Hepatocyte (in vitro differentiated cells): ENCODE data around the gene VPS13D.

Experiments used
- CTCF ChIP-seq: fragments of 200-600 bp; sonication (generic); IDR thresholded peaks from 2 replicates; pipeline ENCODE4 v1.5.1; 2016; ENCODE audit warnings: antibody characterized with exemption, mild to moderate bottlenecking; ENCODE audit not compliant: poor library complexity
- EZH2phosphoT487 ChIP-seq: fragments of 200-600 bp; sonication (generic); IDR thresholded peaks from one replicate; pipeline ENCODE4 v1.6.1; 2018; ENCODE audit warnings: antibody characterized with exemption, mild to moderate bottlenecking, low read depth, moderate library complexity; ENCODE audit not compliant: unreplicated experiment, severe bottlenecking

GRCh38 chr1:12448746-12449177, 218.9 kb downstream of the VPS13D start:
- no peak for TF ChIP-seq EZH2phosphoT487
- TF ChIP-seq CTCF = no peak
